Measurements from ENCODE around the gene GHRH.

The GHRH gene

DNA sequence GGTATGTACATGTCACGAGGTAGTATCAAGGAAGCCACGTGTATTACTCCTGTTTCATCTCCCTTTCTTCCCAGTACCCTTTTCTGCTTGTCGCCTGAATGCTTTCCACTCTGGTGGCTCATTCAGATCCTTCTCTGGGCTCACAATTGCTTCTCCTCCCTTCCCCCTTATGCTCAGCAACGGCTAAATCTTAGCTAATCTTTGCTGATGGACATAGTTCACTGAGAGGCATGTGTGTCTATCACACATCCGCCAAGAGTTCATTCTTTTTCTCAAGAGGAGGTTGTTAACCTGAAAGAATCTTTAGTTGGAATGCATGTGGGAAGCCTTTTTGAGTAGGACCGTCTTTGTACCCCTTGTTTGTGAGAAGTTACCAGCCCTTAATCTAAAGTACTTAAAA lies 56.5 kb downstream of the GHRH start:
- Histone ChIP-seq H3K36me3 (peaks cover 78% of the 10 kb centered on the region), H3K4me1 (ENCODE audit: control insufficient read depth in 1 of 2, insufficient read depth in 1 of 2, low read depth in 1 of 2, low read length in 1 of 2) (no peaks in the 10 kb centered on the region), H3K9me3 (no peaks in the 10 kb centered on the region), H3K4me3 (ENCODE audit: low read depth in 1 of 2, low read length in 1 of 2) (no peak overlapping the region), H3K27ac (no peak overlapping the region), H3K27me3 (no peaks in the 10 kb centered on the region)
- TF ChIP-seq, protein P1, sequence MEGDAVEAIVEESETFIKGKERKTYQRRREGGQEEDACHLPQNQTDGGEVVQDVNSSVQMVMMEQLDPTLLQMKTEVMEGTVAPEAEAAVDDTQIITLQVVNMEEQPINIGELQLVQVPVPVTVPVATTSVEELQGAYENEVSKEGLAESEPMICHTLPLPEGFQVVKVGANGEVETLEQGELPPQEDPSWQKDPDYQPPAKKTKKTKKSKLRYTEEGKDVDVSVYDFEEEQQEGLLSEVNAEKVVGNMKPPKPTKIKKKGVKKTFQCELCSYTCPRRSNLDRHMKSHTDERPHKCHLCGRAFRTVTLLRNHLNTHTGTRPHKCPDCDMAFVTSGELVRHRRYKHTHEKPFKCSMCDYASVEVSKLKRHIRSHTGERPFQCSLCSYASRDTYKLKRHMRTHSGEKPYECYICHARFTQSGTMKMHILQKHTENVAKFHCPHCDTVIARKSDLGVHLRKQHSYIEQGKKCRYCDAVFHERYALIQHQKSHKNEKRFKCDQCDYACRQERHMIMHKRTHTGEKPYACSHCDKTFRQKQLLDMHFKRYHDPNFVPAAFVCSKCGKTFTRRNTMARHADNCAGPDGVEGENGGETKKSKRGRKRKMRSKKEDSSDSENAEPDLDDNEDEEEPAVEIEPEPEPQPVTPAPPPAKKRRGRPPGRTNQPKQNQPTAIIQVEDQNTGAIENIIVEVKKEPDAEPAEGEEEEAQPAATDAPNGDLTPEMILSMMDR (IDR thresholded peaks at IDR 0.05) = no peak

DNA sequence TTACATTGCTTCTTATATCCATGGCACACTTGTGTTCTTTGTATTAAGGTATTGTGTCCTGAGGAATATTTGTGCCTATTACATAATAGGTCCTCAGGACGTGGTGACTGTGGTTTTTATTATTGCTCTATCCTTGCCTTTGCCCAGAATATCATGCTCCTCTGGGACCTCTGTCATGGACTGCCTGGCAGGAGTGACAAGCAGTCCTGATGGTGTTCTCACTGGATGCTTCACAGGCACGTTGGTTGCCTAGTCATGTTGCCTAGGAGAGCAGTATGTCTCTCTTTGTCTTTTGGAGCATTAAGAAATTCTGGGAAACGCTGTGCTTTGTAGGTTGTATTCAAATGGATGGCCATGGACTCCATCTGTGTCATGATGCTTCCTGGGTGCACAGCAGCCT lies 57.6 kb downstream of the GHRH start:
- Histone ChIP-seq H3K27me3 (no peaks in the 10 kb centered on the region), H3K4me3 (ENCODE audit: low read depth in 1 of 2, low read length in 1 of 2) (no peak overlapping the region), H3K27ac (no peak overlapping the region), H3K4me1 (ENCODE audit: control insufficient read depth in 1 of 2, insufficient read depth in 1 of 2, low read depth in 1 of 2, low read length in 1 of 2) (no peaks in the 10 kb centered on the region), H3K9me3 (no peaks in the 10 kb centered on the region), H3K36me3 (peaks cover 78% of the 10 kb centered on the region)
- TF ChIP-seq, protein P1 (IDR thresholded peaks at IDR 0.05) = no peak

DNA sequence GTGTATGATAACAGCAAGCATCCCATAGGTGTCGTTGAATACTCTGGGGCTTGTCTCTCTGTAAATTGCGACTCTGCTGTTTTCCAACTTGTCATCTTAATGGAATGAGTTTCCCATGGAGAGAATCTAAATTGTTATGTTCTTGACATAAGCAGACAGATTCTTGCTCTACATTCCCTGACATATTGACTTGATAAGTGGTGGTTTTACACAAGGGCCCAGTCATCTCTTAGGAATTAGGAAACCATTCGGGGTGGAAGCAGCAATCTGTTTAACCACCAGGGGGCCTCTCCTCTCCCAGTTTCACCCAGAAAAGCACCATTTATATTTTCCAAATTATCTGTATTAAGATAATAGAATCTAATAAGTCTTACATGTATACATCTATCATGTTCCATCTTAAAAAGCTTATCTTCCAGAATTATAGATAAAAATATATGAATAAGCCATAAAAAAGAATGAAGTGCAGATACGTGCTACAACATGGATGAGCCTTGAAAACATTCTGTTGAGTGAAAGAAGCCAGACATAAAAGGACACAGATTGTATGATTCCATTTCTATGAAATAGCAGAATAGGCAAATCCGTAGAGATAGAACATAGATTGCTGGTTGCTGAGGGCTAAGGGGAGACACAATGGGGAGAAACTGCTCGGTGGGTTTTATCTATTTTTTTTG lies 59.2 kb downstream of the GHRH start:
- no peaks in the 10 kb centered on the region for H3K4me1 ChIP-seq (ENCODE audit: control insufficient read depth in 1 of 2, insufficient read depth in 1 of 2, low read depth in 1 of 2, low read length in 1 of 2)
- H3K36me3 ChIP-seq = peaks cover 68% of the 10 kb centered on the region
- H3K4me3 ChIP-seq (ENCODE audit: low read depth in 1 of 2, low read length in 1 of 2) = no peak overlapping the region
- no peaks in the 10 kb centered on the region for H3K27me3 ChIP-seq
- TF ChIP-seq, protein P1 (IDR thresholded peaks at IDR 0.05) = peak; percentile 62
- no peaks in the 10 kb centered on the region for H3K9me3 ChIP-seq
- H3K27ac ChIP-seq = no peak overlapping the region

DNA sequence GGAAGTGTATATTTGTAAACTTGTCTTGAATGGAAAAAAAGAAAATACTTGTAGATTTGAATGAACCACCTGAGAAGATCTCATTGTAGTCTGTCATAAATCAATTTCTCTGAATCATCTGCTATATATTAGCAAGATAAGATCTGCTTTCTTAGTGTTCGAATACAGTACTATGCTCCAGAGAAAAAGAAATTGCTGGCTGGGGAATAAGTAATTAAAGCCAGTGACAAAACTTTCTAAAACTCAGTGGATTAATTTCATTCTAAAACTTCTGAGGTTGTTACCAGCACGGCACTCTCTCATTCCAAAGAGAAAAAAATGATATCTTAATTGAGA lies 59.8 kb downstream of the GHRH start:
- Histone ChIP-seq H3K9me3 (no peaks in the 10 kb centered on the region), H3K4me1 (ENCODE audit: control insufficient read depth in 1 of 2, insufficient read depth in 1 of 2, low read depth in 1 of 2, low read length in 1 of 2) (no peaks in the 10 kb centered on the region), H3K27ac (no peak overlapping the region), H3K4me3 (ENCODE audit: low read depth in 1 of 2, low read length in 1 of 2) (no peak overlapping the region), H3K36me3 (peaks cover 62% of the 10 kb centered on the region), H3K27me3 (no peaks in the 10 kb centered on the region)
- TF ChIP-seq, protein P1 (IDR thresholded peaks at IDR 0.05) = no peak
